Stimulated activated CD4-positive, alpha-beta T cell treated with anti-CD3 and anti-CD28 coated beads, Interleukin-4, amount 100 ng/mL, for 4 hours (primary cell): ENCODE data around the gene IGSF21.
A peak's percentile ranks its signal among the peaks of the same experiment; 100 is the strongest.

Experiments
- DNase-seq, 2 experiments: peaks; one replicate each; pipeline ENCODE4 v3.0.0-alpha.2; 2020

Gene IGSF21

GRCh38 chr1:18107369-18108298, at the start of gene IGSF21:
Gene IGSF21 (plus strand): TSS chr1:18107798. CDS start chr1:18108129, 331 bp downstream.
- no peak for DNase-seq

GRCh38 chr1:18058206-18058921, 49.2 kb upstream of the IGSF21 start:
- no peak for DNase-seq

GRCh38 chr1:18058981-18059605, 48.5 kb upstream of the IGSF21 start:
- no peak for DNase-seq

- DNase-seq = no peak
Observed at GRCh38 chr1:18060366-18060765, 47.2 kb upstream of the IGSF21 start.

GRCh38 chr1:18062185-18062584, 45.4 kb upstream of the IGSF21 start:
- no peak for DNase-seq

- DNase-seq = no peak
Observed at GRCh38 chr1:18064534-18064933, 43.1 kb upstream of the IGSF21 start.

GRCh38 chr1:18066576-18066975, 41.0 kb upstream of the IGSF21 start:
- no peak for DNase-seq

GRCh38 chr1:18069903-18070302, 37.7 kb upstream of the IGSF21 start:
- DNase-seq = peak in 1 of 2 experiments; percentile 11

GRCh38 chr1:18072066-18072465, 35.5 kb upstream of the IGSF21 start:
- DNase-seq = no peak

- no peak for DNase-seq
Observed at GRCh38 chr1:18073066-18073642, 34.4 kb upstream of the IGSF21 start.

GRCh38 chr1:18077657-18078215, 29.9 kb upstream of the IGSF21 start:
- DNase-seq = no peak

- no peak for DNase-seq
Observed at GRCh38 chr1:18079941-18080735, 27.5 kb upstream of the IGSF21 start.

- no peak for DNase-seq
Observed at GRCh38 chr1:18085387-18086074, 22.1 kb upstream of the IGSF21 start.

- no peak for DNase-seq
Observed at GRCh38 chr1:18088077-18088594, 19.5 kb upstream of the IGSF21 start.

- DNase-seq = no peak
Observed at GRCh38 chr1:18089488-18089887, 18.1 kb upstream of the IGSF21 start.

- no peak for DNase-seq
Observed at GRCh38 chr1:18090636-18091035, 17.0 kb upstream of the IGSF21 start.

- no peak for DNase-seq
Observed at GRCh38 chr1:18091660-18092446, 15.7 kb upstream of the IGSF21 start.

- no peak for DNase-seq
Observed at GRCh38 chr1:18093193-18093592, 14.4 kb upstream of the IGSF21 start.

GRCh38 chr1:18093646-18094045, 14.0 kb upstream of the IGSF21 start:
- no peak for DNase-seq

GRCh38 chr1:18094096-18094495, 13.5 kb upstream of the IGSF21 start:
- no peak for DNase-seq
